ENCODE results near the gene SLC44A5.
A peak's percentile ranks its signal among the peaks of the same experiment; 100 is the strongest.
"Not testable (repeated sequence)": the region's sequence is repeated elsewhere in the genome, so short reads cannot be mapped to it uniquely, and the experiment has no call there.

The SLC44A5 gene

GRCh38 chr1:75181214-75181955, 429.5 kb downstream of the SLC44A5 start:
- not testable (repeated sequence) for H2AFZ ChIP-seq (ENCODE audit: insufficient read depth, low read length, poor library complexity); H3K9ac ChIP-seq (ENCODE audit: low read length); H3K23ac ChIP-seq (ENCODE audit: low read length); H2AK5ac ChIP-seq (ENCODE audit: low read length); H4K8ac ChIP-seq (ENCODE audit: low read depth, low read length); H3K79me2 ChIP-seq (ENCODE audit: control insufficient read depth, insufficient read depth, low read length, poor library complexity); H3K27ac ChIP-seq (ENCODE audit: low read depth, low read length); H4K91ac ChIP-seq (ENCODE audit: low read depth, low read length); H3K4me2 ChIP-seq (ENCODE audit: low read length); H3K18ac ChIP-seq (ENCODE audit: low read length); H3K9me3 ChIP-seq (ENCODE audit: insufficient read depth, low read depth, low read length); H3K36me3 ChIP-seq (ENCODE audit: control insufficient read depth in 1 of 2, insufficient read depth in 2 of 2, low read length in 2 of 2); H2BK12ac ChIP-seq (ENCODE audit: low read length); H3K14ac ChIP-seq (ENCODE audit: low read length); H3K4me3 ChIP-seq (ENCODE audit: low read depth, low read length); H3K27me3 ChIP-seq (ENCODE audit: insufficient read depth, low read length); H3K79me1 ChIP-seq (ENCODE audit: low read length); H4K12ac ChIP-seq (ENCODE audit: low read depth, low read length); H2BK120ac ChIP-seq (ENCODE audit: insufficient read depth, low read length, poor library complexity); H2BK5ac ChIP-seq (ENCODE audit: low read depth, low read length, poor library complexity); H3K4ac ChIP-seq (ENCODE audit: low read depth, low read length); H3K4me1 ChIP-seq (ENCODE audit: control insufficient read depth in 1 of 2, insufficient read depth in 2 of 2, low read length in 2 of 2); DNase-seq
- no CpG with 5 or more reads among the region's 13 CpGs for WGBS (ENCODE audit: extremely low coverage, insufficient coverage, insufficient read length)

GRCh38 chr1:75174031-75174760, 436.7 kb downstream of the SLC44A5 start:
- no peak overlapping the region for H2BK5ac ChIP-seq (ENCODE audit: low read depth, low read length, poor library complexity)
- H4K12ac ChIP-seq (ENCODE audit: low read depth, low read length), result no peak overlapping the region
- no peak overlapping the region for H3K27ac ChIP-seq (ENCODE audit: low read depth, low read length)
- no peak overlapping the region for H2BK12ac ChIP-seq (ENCODE audit: low read length)
- H2AK5ac ChIP-seq (ENCODE audit: low read length), result no peak overlapping the region
- no peaks in the 10 kb centered on the region for H3K9me3 ChIP-seq (ENCODE audit: insufficient read depth, low read depth, low read length)
- no peak overlapping the region for H3K4ac ChIP-seq (ENCODE audit: low read depth, low read length)
- no peak overlapping the region for H3K18ac ChIP-seq (ENCODE audit: low read length)
- H3K4me1 ChIP-seq (ENCODE audit: control insufficient read depth in 1 of 2, insufficient read depth in 2 of 2, low read length in 2 of 2), result no peaks in the 10 kb centered on the region
- H3K23ac ChIP-seq (ENCODE audit: low read length), result no peak overlapping the region
- H3K14ac ChIP-seq (ENCODE audit: low read length), result no peak overlapping the region
- no peak overlapping the region for H3K4me3 ChIP-seq (ENCODE audit: low read depth, low read length)
- no peaks in the 10 kb centered on the region for H3K36me3 ChIP-seq (ENCODE audit: control insufficient read depth in 1 of 2, insufficient read depth in 2 of 2, low read length in 2 of 2)
- no peak overlapping the region for H4K91ac ChIP-seq (ENCODE audit: low read depth, low read length)
- H3K79me1 ChIP-seq (ENCODE audit: low read length), result no peaks in the 10 kb centered on the region
- H3K79me2 ChIP-seq (ENCODE audit: control insufficient read depth, insufficient read depth, low read length, poor library complexity), result no peaks in the 10 kb centered on the region
- H4K8ac ChIP-seq (ENCODE audit: low read depth, low read length), result no peak overlapping the region
- no peak for DNase-seq
- no peaks in the 10 kb centered on the region for H3K27me3 ChIP-seq (ENCODE audit: insufficient read depth, low read length)
- no peak overlapping the region for H3K9ac ChIP-seq (ENCODE audit: low read length)
- no CpG with 5 or more reads among the region's 2 CpGs for WGBS (ENCODE audit: extremely low coverage, insufficient coverage, insufficient read length)
- no peak overlapping the region for H2AFZ ChIP-seq (ENCODE audit: insufficient read depth, low read length, poor library complexity)
- no peak overlapping the region for H2BK120ac ChIP-seq (ENCODE audit: insufficient read depth, low read length, poor library complexity)
- H3K4me2 ChIP-seq (ENCODE audit: low read length), result no peak overlapping the region

GRCh38 chr1:75172556-75172955, 438.4 kb downstream of the SLC44A5 start:
- no peak overlapping the region for H3K4me2 ChIP-seq (ENCODE audit: low read length)
- H3K4me1 ChIP-seq (ENCODE audit: control insufficient read depth in 1 of 2, insufficient read depth in 2 of 2, low read length in 2 of 2), result no peaks in the 10 kb centered on the region
- H3K4ac ChIP-seq (ENCODE audit: low read depth, low read length), result no peak overlapping the region
- H2AFZ ChIP-seq (ENCODE audit: insufficient read depth, low read length, poor library complexity), result no peak overlapping the region
- no peaks in the 10 kb centered on the region for H3K9me3 ChIP-seq (ENCODE audit: insufficient read depth, low read depth, low read length)
- no peaks in the 10 kb centered on the region for H3K79me2 ChIP-seq (ENCODE audit: control insufficient read depth, insufficient read depth, low read length, poor library complexity)
- no peak overlapping the region for H3K4me3 ChIP-seq (ENCODE audit: low read depth, low read length)
- no CpG with 5 or more reads among the region's 1 CpG for WGBS (ENCODE audit: extremely low coverage, insufficient coverage, insufficient read length)
- H4K12ac ChIP-seq (ENCODE audit: low read depth, low read length), result no peak overlapping the region
- H3K36me3 ChIP-seq (ENCODE audit: control insufficient read depth in 1 of 2, insufficient read depth in 2 of 2, low read length in 2 of 2), result no peaks in the 10 kb centered on the region
- no peak overlapping the region for H2BK5ac ChIP-seq (ENCODE audit: low read depth, low read length, poor library complexity)
- DNase-seq, result peak; percentile 3 to 55
- no peak overlapping the region for H2AK5ac ChIP-seq (ENCODE audit: low read length)
- no peak overlapping the region for H3K27ac ChIP-seq (ENCODE audit: low read depth, low read length)
- no peak overlapping the region for H3K23ac ChIP-seq (ENCODE audit: low read length)
- H4K8ac ChIP-seq (ENCODE audit: low read depth, low read length), result no peak overlapping the region
- H3K27me3 ChIP-seq (ENCODE audit: insufficient read depth, low read length), result no peaks in the 10 kb centered on the region
- H3K18ac ChIP-seq (ENCODE audit: low read length), result no peak overlapping the region
- no peak overlapping the region for H3K9ac ChIP-seq (ENCODE audit: low read length)
- no peak overlapping the region for H2BK120ac ChIP-seq (ENCODE audit: insufficient read depth, low read length, poor library complexity)
- no peak overlapping the region for H2BK12ac ChIP-seq (ENCODE audit: low read length)
- H3K14ac ChIP-seq (ENCODE audit: low read length), result no peak overlapping the region
- H3K79me1 ChIP-seq (ENCODE audit: low read length), result no peaks in the 10 kb centered on the region
- no peak overlapping the region for H4K91ac ChIP-seq (ENCODE audit: low read depth, low read length)

GRCh38 chr1:75171876-75172275, 439.0 kb downstream of the SLC44A5 start:
- H3K27me3 ChIP-seq (ENCODE audit: insufficient read depth, low read length), result no peaks in the 10 kb centered on the region
- WGBS (ENCODE audit: extremely low coverage, insufficient coverage, insufficient read length), result no CpG with 5 or more reads among the region's 1 CpG
- H3K27ac ChIP-seq (ENCODE audit: low read depth, low read length), result no peak overlapping the region
- H3K14ac ChIP-seq (ENCODE audit: low read length), result no peak overlapping the region
- no peak overlapping the region for H4K8ac ChIP-seq (ENCODE audit: low read depth, low read length)
- no peaks in the 10 kb centered on the region for H3K79me2 ChIP-seq (ENCODE audit: control insufficient read depth, insufficient read depth, low read length, poor library complexity)
- no peaks in the 10 kb centered on the region for H3K36me3 ChIP-seq (ENCODE audit: control insufficient read depth in 1 of 2, insufficient read depth in 2 of 2, low read length in 2 of 2)
- H3K4me3 ChIP-seq (ENCODE audit: low read depth, low read length), result no peak overlapping the region
- H3K23ac ChIP-seq (ENCODE audit: low read length), result no peak overlapping the region
- DNase-seq, result peak; percentile 17 to 65
- no peak overlapping the region for H3K18ac ChIP-seq (ENCODE audit: low read length)
- H3K4me2 ChIP-seq (ENCODE audit: low read length), result no peak overlapping the region
- no peak overlapping the region for H3K9ac ChIP-seq (ENCODE audit: low read length)
- no peak overlapping the region for H3K4ac ChIP-seq (ENCODE audit: low read depth, low read length)
- no peak overlapping the region for H2BK120ac ChIP-seq (ENCODE audit: insufficient read depth, low read length, poor library complexity)
- H4K91ac ChIP-seq (ENCODE audit: low read depth, low read length), result no peak overlapping the region
- H4K12ac ChIP-seq (ENCODE audit: low read depth, low read length), result no peak overlapping the region
- H2AFZ ChIP-seq (ENCODE audit: insufficient read depth, low read length, poor library complexity), result no peak overlapping the region
- no peaks in the 10 kb centered on the region for H3K79me1 ChIP-seq (ENCODE audit: low read length)
- no peak overlapping the region for H2BK5ac ChIP-seq (ENCODE audit: low read depth, low read length, poor library complexity)
- H3K4me1 ChIP-seq (ENCODE audit: control insufficient read depth in 1 of 2, insufficient read depth in 2 of 2, low read length in 2 of 2), result no peaks in the 10 kb centered on the region
- no peaks in the 10 kb centered on the region for H3K9me3 ChIP-seq (ENCODE audit: insufficient read depth, low read depth, low read length)
- H2BK12ac ChIP-seq (ENCODE audit: low read length), result no peak overlapping the region
- H2AK5ac ChIP-seq (ENCODE audit: low read length), result no peak overlapping the region

Measured in trophoblast cell (in vitro differentiated cells and primary cell).